ENCODE measurements around the gene AHI1. TPM values are rescaled to one million over a fixed set of nuclear protein-coding genes. Genes with fewer than 3 reads are reported as not detected.

The AHI1 gene
- total RNA-seq, 2 experiments from 2014 or later = 21.1 to 27.5 TPM

DNA sequence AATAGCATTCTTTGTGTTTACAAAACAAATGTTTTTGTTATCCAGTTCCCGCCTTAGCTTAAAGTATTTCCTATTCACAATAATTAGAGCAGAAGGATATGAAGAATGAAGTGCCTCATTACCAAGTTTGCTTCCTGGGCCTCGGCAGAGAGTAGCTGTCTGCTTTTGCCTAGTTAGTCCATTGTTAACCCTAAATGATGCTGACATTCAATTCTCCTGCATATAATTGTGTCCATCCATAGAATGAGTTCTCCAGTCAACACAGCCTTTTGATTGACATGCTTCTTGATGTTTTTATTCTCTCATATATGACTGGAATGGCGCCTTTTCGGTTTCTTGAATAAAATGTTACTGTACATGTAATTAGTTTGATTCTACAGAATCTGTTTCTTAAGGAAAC lies 215.6 kb downstream of the AHI1 start:
- ChIA-PET POLR2A (no interaction called here), CTCF (interaction anchor here (1.2 kb wide), 1 partner anchor 40 kb away, joined by 3 read pairs; no protein-coding TSS in a partner anchor)
- Histone ChIP-seq H3K36me3 (ENCODE audit: insufficient read depth, low read length) (no peaks in the 10 kb centered on the region), H3K9me3 (ENCODE audit: control insufficient read depth in 1 of 2, insufficient read depth in 1 of 2, low read length in 2 of 2) (no peaks in the 10 kb centered on the region), H3K27me3 (ENCODE audit: control insufficient read depth in 1 of 2, insufficient read depth in 2 of 2, low read length in 2 of 2) (no peaks in the 10 kb centered on the region), H3K4me1 (ENCODE audit: insufficient read depth, low read length) (peaks cover 2% of the 10 kb centered on the region), H3K27ac (ENCODE audit: low read depth in 1 of 2, low read length in 2 of 2) (no peak overlapping the region), H3K4me3 (ENCODE audit: low read length) (no peak overlapping the region)
- H3K27ac Mint-ChIP-seq = no peak overlapping the region
- no peaks in the 10 kb centered on the region for H3K9me3 Mint-ChIP-seq
- H3K36me3 Mint-ChIP-seq (ENCODE audit: low read depth) = no peaks in the 10 kb centered on the region
- no peak for DNase-seq
- TF ChIP-seq, protein P1, sequence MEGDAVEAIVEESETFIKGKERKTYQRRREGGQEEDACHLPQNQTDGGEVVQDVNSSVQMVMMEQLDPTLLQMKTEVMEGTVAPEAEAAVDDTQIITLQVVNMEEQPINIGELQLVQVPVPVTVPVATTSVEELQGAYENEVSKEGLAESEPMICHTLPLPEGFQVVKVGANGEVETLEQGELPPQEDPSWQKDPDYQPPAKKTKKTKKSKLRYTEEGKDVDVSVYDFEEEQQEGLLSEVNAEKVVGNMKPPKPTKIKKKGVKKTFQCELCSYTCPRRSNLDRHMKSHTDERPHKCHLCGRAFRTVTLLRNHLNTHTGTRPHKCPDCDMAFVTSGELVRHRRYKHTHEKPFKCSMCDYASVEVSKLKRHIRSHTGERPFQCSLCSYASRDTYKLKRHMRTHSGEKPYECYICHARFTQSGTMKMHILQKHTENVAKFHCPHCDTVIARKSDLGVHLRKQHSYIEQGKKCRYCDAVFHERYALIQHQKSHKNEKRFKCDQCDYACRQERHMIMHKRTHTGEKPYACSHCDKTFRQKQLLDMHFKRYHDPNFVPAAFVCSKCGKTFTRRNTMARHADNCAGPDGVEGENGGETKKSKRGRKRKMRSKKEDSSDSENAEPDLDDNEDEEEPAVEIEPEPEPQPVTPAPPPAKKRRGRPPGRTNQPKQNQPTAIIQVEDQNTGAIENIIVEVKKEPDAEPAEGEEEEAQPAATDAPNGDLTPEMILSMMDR (IDR thresholded peaks at IDR 0.05) = no peak
- ATAC-seq (ENCODE audit: poor library complexity) = no peak
- H3K27me3 Mint-ChIP-seq = no peaks in the 10 kb centered on the region
- H3K4me1 Mint-ChIP-seq (ENCODE audit: low read depth) = no peaks in the 10 kb centered on the region
- H3K4me3 Mint-ChIP-seq = no peak overlapping the region
- intact Hi-C loops (cut with DNase I, micrococcal nuclease) = no loop called here

DNA sequence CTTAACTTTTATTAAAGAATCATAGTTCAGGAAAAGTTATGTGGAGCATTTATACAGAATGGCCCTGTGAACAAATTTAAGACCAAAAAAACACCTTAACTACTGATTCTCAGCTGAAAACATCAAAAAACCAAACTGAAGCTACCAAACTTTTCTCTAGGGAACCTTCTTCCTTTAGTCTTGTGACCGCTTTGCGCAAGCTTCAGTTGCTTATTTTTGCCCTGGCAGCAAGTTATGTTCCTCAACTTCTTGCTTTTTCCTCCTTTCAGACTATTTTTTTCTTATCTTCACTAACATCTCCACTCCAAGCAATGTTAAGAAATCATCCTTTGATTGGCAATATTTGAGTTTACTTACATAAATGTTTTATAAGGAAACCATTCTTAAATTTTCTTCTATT lies 216.3 kb downstream of the AHI1 start:
- H3K36me3 Mint-ChIP-seq (ENCODE audit: low read depth) = no peaks in the 10 kb centered on the region
- H3K27ac ChIP-seq (ENCODE audit: low read depth in 1 of 2, low read length in 2 of 2) = no peak overlapping the region
- peak in 3 of 14 experiments; percentile 1 to 20 (median 11) for DNase-seq
- H3K4me3 Mint-ChIP-seq = no peak overlapping the region
- H3K4me3 ChIP-seq (ENCODE audit: low read length) = no peak overlapping the region
- ATAC-seq (ENCODE audit: poor library complexity) = no peak
- H3K4me1 Mint-ChIP-seq (ENCODE audit: low read depth) = no peaks in the 10 kb centered on the region
- ChIA-PET CTCF (no interaction called here), POLR2A (interaction anchor here (0.7 kb wide), 1 partner anchor 14 kb away, joined by 3 read pairs; no protein-coding TSS in a partner anchor)
- H3K9me3 ChIP-seq (ENCODE audit: control insufficient read depth in 1 of 2, insufficient read depth in 1 of 2, low read length in 2 of 2) = no peaks in the 10 kb centered on the region
- intact Hi-C loops (cut with DNase I, micrococcal nuclease) = no loop called here
- H3K36me3 ChIP-seq (ENCODE audit: insufficient read depth, low read length) = no peaks in the 10 kb centered on the region
- no peaks in the 10 kb centered on the region for H3K27me3 ChIP-seq (ENCODE audit: control insufficient read depth in 1 of 2, insufficient read depth in 2 of 2, low read length in 2 of 2)
- peaks cover 2% of the 10 kb centered on the region for H3K9me3 Mint-ChIP-seq
- no peak overlapping the region for H3K27ac Mint-ChIP-seq
- no peaks in the 10 kb centered on the region for H3K27me3 Mint-ChIP-seq
- TF ChIP-seq, protein P1 (IDR thresholded peaks at IDR 0.05) = no peak
- H3K4me1 ChIP-seq (ENCODE audit: insufficient read depth, low read length) = peaks cover 2% of the 10 kb centered on the region

DNA sequence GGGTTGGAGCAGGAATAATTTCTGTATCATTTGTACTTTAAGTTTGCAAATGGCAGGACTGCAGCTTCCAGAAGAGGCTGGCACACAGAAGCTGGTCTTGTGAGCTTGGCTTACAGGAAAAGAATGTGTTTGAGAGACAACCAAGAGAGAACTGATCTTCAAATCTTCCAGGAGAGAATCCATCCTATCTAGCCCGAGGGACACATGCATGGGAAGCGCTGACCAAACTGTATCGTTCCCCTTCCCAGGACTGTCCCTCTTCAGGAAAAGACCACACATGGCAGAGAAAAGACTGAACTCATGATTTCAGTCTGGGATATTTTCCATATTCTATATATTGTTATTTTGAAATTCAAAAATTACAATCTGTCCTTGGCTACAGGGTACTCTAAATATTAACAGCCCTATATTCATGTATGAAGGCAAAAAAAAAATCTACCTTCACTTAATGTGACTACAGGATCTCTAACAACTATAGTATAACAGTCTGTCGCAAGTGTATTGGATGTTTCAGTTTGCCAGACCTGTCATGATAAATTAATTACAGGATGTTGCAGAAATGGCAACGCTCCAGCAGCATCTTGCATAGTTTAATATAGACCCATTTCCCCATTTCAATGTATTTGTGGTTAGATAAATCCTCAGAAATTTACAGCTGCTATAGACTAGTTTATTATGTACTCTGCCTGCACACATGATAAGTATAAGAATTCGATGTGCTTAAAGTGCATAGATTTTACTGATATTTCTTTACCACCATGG lies 217.0 kb downstream of the AHI1 start:
- no peak overlapping the region for H3K4me3 Mint-ChIP-seq
- H3K9me3 ChIP-seq (ENCODE audit: control insufficient read depth in 1 of 2, insufficient read depth in 1 of 2, low read length in 2 of 2) = no peaks in the 10 kb centered on the region
- H3K27me3 Mint-ChIP-seq = no peaks in the 10 kb centered on the region
- H3K4me1 Mint-ChIP-seq (ENCODE audit: low read depth) = no peaks in the 10 kb centered on the region
- TF ChIP-seq, protein P1 (IDR thresholded peaks at IDR 0.05) = no peak
- DNase-seq = peak in 2 of 14 experiments; percentile 7 to 8
- no peak for ATAC-seq (ENCODE audit: poor library complexity)
- no peaks in the 10 kb centered on the region for H3K27me3 ChIP-seq (ENCODE audit: control insufficient read depth in 1 of 2, insufficient read depth in 2 of 2, low read length in 2 of 2)
- ChIA-PET POLR2A (no interaction called here), CTCF (interaction anchor here (0.6 kb wide), 1 partner anchor 31 kb away, joined by 3 read pairs; no protein-coding TSS in a partner anchor)
- H3K9me3 Mint-ChIP-seq = peaks cover 2% of the 10 kb centered on the region
- intact Hi-C loops (cut with DNase I, micrococcal nuclease) = no loop called here
- no peak overlapping the region for H3K27ac ChIP-seq (ENCODE audit: low read depth in 1 of 2, low read length in 2 of 2)
- no peak overlapping the region for H3K27ac Mint-ChIP-seq
- peaks cover 2% of the 10 kb centered on the region for H3K4me1 ChIP-seq (ENCODE audit: insufficient read depth, low read length)
- H3K36me3 ChIP-seq (ENCODE audit: insufficient read depth, low read length) = no peaks in the 10 kb centered on the region
- H3K4me3 ChIP-seq (ENCODE audit: low read length) = no peak overlapping the region
- no peaks in the 10 kb centered on the region for H3K36me3 Mint-ChIP-seq (ENCODE audit: low read depth)

Data from CD4-positive, alpha-beta T cell (primary cell).